ENCODE measurements around the gene F13A1.

The F13A1 gene

GRCh38 chr6:6319952-6320811, at the start of gene F13A1:
F13A1 (minus strand) TSS chr6:6320662; CDS start chr6:6318664, 1,998 bp downstream.
- no peak for DNase-seq (ENCODE audit: low read depth)

- DNase-seq (ENCODE audit: low read depth), result no peak
These were observed 48.2 kb upstream of the F13A1 start for GRCh38 chr6:6368684-6369052.

GRCh38 chr6:6368040-6368683, 47.7 kb upstream of the F13A1 start:
- DNase-seq (ENCODE audit: low read depth), result no peak

- no peak for DNase-seq (ENCODE audit: low read depth)
These were observed 46.3 kb upstream of the F13A1 start for GRCh38 chr6:6366803-6367202.

- no peak for DNase-seq (ENCODE audit: low read depth)
These were observed 44.8 kb upstream of the F13A1 start for GRCh38 chr6:6365242-6365641.

- DNase-seq (ENCODE audit: low read depth), result no peak
These were observed 41.8 kb upstream of the F13A1 start for GRCh38 chr6:6362056-6362840.

DNA sequence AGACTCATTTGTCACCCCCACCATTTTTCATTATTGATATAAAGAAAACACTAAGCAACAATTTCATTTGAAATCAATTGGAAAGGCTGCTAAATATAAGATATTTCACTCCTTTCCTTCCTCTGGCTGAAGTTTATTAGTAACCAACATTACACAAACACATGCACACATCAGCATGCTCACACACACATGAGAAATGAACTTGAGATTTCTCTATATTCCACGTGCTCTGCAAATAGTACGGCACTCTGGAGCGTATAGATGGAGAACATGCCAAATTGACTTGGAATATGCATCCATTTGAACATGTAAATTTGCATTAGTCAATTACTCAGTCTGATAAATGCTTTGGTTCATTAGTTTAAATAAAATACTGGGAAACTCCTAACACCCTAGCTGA, 37.1 kb upstream of the F13A1 start:
- no peak for DNase-seq (ENCODE audit: low read depth)

DNA sequence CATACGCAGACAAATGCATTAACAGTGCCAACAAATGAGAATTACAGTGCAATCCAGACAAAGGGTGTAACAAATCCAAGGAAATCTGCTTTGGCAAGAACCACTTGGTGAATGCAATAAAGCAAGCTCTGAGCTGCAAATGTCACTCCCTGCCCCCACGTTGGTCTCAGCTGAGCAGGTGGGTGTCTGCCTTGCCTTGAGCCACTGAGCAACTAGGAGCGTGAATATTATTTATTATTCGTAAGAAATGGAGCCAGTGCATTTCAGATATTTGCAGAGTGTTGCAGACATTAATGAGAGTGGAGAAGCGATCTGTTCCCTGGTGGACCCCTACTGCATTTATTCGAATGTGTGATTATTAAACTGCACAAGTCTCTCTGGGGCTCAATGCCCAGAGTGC, 36.6 kb upstream of the F13A1 start:
- no peak for DNase-seq (ENCODE audit: low read depth)

GRCh38 chr6:6352772-6353171, 32.3 kb upstream of the F13A1 start:
- DNase-seq (ENCODE audit: low read depth), result no peak

GRCh38 chr6:6351511-6352025, 31.1 kb upstream of the F13A1 start:
- no peak for DNase-seq (ENCODE audit: low read depth)

DNA sequence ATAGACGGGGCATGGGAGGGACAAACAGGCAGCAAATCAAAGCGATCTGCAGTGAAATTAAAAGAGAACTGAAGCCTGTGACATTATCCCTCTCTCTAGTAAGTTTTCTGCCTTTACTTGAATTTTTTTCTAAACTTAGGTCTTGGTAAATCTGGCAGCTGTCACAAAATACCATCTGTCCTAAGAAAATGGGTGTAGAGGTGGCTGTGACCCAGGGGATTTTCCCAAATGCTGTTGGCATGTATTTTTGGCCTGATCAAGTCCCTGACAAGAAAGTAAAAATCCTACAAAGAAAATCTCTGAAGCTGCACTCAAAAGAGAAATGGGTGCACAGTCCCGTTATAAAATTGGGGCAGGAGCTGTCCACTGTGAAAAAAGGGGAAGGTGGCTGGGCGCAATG, 30.2 kb upstream of the F13A1 start:
- no peak for DNase-seq (ENCODE audit: low read depth)

DNA sequence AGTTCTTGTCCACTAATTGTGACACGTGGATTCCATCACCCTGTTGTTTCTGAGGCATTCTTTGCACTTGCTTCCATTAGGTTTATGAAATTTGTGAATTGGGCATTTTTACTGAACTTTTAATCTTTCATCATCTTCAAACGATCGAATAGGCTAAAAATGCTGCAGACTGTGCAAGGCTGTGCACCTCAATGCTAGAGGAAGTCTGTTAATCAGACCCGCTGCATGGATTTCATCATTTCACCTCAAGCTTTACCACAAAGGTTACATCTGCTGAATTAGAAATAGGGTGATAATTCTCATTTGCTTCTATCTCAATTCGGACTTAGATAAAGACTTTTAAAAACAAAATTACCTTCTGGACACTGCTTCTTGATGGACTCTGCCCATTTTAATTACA, 27.8 kb upstream of the F13A1 start:
- DNase-seq (ENCODE audit: low read depth), result no peak

DNA sequence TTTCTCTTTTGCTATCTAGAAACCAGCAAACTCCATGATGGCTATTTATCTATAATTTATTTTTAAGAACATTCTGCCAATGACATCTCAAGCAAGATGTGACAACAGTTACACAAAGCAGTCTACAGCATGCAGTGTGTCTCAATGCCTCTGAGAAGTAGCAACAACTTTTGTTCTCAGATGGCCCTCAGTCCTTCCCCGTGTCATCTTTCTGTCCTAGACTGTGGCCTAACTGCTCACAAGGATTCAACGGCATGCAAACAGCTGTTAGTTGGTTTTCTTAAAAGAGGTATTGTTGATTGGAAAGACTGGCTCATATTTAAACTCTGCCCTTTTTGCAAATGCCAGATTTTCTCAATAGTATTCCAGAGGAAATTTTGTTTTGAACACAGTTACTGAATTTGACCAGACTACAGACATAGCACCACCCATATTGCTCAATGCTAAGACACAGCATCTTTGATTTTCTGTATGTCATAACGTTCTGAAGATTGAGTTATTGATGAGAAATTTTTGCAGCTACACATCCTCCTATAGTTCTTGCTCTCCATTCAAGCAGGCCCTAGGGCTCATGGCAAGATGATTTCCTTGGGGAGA, 26.1 kb upstream of the F13A1 start:
- DNase-seq (ENCODE audit: low read depth), result no peak

GRCh38 chr6:6333501-6333900, 13.0 kb upstream of the F13A1 start:
- no peak for DNase-seq (ENCODE audit: low read depth)

DNA sequence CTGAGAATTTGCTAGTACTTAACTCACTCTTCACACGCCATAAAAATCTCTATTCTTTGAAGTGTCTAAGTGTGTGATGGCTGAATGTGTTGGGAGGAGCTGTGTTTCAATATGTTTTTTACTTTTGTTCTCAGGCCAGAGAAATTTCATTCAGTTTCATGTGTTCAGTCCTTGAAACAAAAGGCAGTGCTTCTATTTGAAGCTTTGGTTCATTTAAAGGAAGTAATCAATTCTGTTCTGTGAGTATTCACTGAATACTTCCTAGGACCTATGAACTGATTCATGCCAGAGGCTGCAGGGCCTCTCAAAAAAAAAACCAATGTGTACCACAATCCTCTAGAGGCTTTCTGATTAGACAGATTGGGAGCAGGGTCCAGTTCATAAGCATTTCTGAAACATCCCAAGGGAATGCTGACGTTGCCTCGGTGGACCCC, 12.4 kb upstream of the F13A1 start:
- DNase-seq (ENCODE audit: low read depth), result no peak

- DNase-seq (ENCODE audit: low read depth), result no peak
These were observed 11.6 kb upstream of the F13A1 start for GRCh38 chr6:6331946-6332601.

DNA sequence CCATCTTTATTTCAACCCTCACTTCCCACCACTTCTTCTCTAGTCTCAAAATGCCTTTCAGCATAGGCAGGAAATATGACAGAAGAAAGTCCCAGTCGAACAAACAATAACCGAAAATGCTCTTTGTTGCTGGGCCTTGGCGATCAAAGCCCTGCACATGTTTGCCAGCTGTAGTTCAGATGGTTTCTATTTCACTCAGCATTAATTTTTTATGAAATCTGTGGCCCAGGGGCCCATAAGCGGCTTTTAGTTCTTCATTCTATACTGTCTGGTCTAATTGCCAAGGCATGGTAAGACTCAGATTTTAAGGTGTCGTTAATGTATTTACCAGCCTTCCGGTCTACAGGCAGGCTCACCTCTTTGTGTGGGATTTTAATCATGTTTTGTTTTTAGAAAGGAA, 10.9 kb upstream of the F13A1 start:
- DNase-seq (ENCODE audit: low read depth), result no peak

DNA sequence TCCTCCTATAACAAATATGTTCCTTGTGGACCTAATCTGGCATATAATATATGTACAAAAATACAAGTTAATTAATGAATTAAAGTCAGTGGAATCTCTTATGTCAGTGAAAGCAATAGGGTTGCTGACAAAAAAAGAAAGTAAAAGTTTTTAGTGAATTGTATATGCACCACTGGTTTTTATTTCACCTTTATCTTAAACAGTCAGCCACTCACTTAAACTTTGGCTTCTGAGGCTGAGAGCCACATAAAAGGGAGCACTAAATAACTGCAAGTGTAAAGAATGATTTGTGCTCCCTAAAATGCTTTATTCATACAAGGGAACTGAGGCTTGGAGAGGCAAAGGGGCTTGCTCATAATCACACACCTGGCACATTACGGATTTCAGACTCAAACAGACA, 9.9 kb upstream of the F13A1 start:
- no peak for DNase-seq (ENCODE audit: low read depth)

- no peak for DNase-seq (ENCODE audit: low read depth)
These were observed 8.0 kb upstream of the F13A1 start for GRCh38 chr6:6328451-6328850.

DNA sequence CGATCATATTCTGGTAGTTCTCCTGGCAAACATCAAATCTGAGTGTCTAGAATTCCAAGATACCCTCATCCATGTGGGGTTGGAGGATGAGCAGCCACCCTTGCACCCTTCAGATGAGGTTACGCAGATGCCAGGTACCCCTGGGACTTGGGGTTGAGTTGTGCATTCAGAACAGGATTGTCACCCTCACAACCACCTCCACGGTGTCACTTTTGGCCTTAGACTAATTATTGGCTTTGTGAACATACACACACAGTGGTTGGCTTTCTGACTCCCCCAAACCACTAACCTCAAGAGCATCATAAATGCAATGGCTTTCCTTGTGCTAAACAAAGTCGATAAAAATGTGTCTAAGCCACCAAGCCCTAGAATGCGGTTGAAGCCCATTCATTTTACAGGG, 2.9 kb upstream of the F13A1 start:
- DNase-seq (ENCODE audit: low read depth), result no peak

DNA sequence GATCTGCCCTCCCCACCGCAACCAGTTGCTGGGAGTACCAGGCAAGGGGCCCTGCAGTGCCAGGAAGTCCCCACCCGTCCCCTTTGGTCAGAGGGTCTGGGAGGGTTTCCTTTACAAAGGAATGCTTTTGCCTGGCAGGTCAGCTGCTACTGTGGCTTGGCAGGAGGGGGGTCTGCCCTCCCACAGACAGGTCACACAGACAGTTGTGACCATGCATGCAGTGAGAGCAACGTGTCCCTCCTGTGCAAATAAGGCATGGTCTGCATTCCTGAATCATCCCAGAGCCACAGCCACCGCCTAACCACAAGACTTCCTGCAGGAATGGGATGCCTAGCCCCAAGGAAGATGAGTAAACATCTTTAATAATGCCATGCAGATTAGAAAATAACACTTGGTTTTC, 439 bp upstream of the F13A1 start:
- peak; percentile 1 for DNase-seq (ENCODE audit: low read depth)

Data from HS-5 (cell line).